HFF-Myc (cell line): Measurements from ENCODE around the gene EXOG.

ENCODE experiments used
- DNase-seq: peaks from one replicate; pipeline ENCODE4 v3.0.0-alpha.2; 2011; ENCODE audit warnings: low read depth; ENCODE audit errors: extremely low read depth
- H3K4me3 ChIP-seq: replicated peaks from 2 replicates; pipeline ENCODE4 v1.5.1; 2011; ENCODE audit warnings: low read depth, mild to moderate bottlenecking, control low read depth, low read length
- TF ChIP-seq, protein P1 (sequence below): IDR thresholded peaks from 2 replicates; pipeline ENCODE4 v1.5.1; 2012; ENCODE audit warnings: mild to moderate bottlenecking, low read depth, low read length, control low read depth; ENCODE audit errors: missing control alignments

Gene EXOG

GRCh38 chr3:38507120-38507519 is 11.0 kb downstream of the EXOG start:
- H3K4me3 ChIP-seq: no peak overlapping the region
- TF ChIP-seq, protein P1, sequence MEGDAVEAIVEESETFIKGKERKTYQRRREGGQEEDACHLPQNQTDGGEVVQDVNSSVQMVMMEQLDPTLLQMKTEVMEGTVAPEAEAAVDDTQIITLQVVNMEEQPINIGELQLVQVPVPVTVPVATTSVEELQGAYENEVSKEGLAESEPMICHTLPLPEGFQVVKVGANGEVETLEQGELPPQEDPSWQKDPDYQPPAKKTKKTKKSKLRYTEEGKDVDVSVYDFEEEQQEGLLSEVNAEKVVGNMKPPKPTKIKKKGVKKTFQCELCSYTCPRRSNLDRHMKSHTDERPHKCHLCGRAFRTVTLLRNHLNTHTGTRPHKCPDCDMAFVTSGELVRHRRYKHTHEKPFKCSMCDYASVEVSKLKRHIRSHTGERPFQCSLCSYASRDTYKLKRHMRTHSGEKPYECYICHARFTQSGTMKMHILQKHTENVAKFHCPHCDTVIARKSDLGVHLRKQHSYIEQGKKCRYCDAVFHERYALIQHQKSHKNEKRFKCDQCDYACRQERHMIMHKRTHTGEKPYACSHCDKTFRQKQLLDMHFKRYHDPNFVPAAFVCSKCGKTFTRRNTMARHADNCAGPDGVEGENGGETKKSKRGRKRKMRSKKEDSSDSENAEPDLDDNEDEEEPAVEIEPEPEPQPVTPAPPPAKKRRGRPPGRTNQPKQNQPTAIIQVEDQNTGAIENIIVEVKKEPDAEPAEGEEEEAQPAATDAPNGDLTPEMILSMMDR: no peak
- DNase-seq: no peak

- TF ChIP-seq, protein P1: no peak
- no peak for DNase-seq
- H3K4me3 ChIP-seq: no peak overlapping the region
These were observed 13.6 kb downstream of the EXOG start for GRCh38 chr3:38509732-38510131.

- H3K4me3 ChIP-seq: no peak overlapping the region
- TF ChIP-seq, protein P1: no peak
These were observed 14.5 kb downstream of the EXOG start for GRCh38 chr3:38510631-38511030.

DNA sequence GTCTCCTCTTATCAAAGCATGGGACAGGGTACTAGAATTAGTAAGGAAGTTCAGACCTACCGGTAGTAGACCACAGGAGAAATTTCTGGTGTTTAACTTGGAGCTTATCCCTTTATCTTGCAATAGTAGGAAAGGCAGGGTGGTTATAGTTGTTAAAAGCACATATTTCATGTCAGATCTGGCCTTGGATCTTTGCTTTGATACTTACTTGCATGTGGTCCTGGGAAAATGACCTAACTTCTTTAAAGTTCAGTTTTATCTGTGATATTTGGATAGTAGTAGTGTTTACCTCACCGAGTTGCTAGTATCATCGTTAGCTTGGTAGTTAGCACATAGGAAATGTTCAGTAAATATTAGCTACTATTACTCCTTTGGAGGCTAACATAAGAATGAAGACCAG is 15.4 kb downstream of the EXOG start:
- TF ChIP-seq, protein P1: no peak
- DNase-seq: no peak
- H3K4me3 ChIP-seq: no peak overlapping the region

More at GRCh38 chr3:38510631-38511030, 14.5 kb downstream of the EXOG start:
- no peak for DNase-seq

DNA sequence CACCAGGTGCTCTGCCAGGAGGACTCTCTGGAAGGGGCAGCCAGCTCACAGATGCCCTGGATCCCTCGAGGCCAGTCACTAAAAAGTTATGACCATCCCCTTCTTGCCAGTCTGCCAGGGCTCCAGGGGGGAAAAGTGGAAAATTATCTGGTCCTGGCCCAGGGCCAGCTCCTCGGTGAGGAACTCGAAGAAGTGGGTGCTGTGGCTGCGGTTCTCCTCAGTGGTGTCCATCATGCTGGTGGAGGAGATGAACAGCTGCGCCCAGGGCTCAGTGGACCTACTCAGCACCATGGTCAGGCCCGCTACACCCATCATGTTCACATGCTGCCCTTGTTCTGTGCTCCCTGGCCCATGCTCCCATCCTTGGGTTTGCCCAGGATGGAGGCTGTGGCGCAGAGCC is 19.2 kb downstream of the EXOG start:
- DNase-seq: no peak
- TF ChIP-seq, protein P1: no peak
- no peak overlapping the region for H3K4me3 ChIP-seq

- DNase-seq: no peak
- H3K4me3 ChIP-seq: no peak overlapping the region
- TF ChIP-seq, protein P1: no peak
These were observed 20.5 kb downstream of the EXOG start for GRCh38 chr3:38516669-38517068.

GRCh38 chr3:38519000-38519399 is 22.9 kb downstream of the EXOG start:
- no peak overlapping the region for H3K4me3 ChIP-seq
- TF ChIP-seq, protein P1: no peak
- no peak for DNase-seq
